ENCODE data around the gene TTLL5. TPM values are rescaled to one million over a fixed set of nuclear protein-coding genes. Genes with fewer than 3 reads are reported as not detected.

Gene TTLL5, protein sequence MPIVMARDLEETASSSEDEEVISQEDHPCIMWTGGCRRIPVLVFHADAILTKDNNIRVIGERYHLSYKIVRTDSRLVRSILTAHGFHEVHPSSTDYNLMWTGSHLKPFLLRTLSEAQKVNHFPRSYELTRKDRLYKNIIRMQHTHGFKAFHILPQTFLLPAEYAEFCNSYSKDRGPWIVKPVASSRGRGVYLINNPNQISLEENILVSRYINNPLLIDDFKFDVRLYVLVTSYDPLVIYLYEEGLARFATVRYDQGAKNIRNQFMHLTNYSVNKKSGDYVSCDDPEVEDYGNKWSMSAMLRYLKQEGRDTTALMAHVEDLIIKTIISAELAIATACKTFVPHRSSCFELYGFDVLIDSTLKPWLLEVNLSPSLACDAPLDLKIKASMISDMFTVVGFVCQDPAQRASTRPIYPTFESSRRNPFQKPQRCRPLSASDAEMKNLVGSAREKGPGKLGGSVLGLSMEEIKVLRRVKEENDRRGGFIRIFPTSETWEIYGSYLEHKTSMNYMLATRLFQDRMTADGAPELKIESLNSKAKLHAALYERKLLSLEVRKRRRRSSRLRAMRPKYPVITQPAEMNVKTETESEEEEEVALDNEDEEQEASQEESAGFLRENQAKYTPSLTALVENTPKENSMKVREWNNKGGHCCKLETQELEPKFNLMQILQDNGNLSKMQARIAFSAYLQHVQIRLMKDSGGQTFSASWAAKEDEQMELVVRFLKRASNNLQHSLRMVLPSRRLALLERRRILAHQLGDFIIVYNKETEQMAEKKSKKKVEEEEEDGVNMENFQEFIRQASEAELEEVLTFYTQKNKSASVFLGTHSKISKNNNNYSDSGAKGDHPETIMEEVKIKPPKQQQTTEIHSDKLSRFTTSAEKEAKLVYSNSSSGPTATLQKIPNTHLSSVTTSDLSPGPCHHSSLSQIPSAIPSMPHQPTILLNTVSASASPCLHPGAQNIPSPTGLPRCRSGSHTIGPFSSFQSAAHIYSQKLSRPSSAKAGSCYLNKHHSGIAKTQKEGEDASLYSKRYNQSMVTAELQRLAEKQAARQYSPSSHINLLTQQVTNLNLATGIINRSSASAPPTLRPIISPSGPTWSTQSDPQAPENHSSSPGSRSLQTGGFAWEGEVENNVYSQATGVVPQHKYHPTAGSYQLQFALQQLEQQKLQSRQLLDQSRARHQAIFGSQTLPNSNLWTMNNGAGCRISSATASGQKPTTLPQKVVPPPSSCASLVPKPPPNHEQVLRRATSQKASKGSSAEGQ (N-terminal part only)
- polyA plus RNA-seq, result 10 to 100 TPM; 10.5 to 10.6 TPM

DNA sequence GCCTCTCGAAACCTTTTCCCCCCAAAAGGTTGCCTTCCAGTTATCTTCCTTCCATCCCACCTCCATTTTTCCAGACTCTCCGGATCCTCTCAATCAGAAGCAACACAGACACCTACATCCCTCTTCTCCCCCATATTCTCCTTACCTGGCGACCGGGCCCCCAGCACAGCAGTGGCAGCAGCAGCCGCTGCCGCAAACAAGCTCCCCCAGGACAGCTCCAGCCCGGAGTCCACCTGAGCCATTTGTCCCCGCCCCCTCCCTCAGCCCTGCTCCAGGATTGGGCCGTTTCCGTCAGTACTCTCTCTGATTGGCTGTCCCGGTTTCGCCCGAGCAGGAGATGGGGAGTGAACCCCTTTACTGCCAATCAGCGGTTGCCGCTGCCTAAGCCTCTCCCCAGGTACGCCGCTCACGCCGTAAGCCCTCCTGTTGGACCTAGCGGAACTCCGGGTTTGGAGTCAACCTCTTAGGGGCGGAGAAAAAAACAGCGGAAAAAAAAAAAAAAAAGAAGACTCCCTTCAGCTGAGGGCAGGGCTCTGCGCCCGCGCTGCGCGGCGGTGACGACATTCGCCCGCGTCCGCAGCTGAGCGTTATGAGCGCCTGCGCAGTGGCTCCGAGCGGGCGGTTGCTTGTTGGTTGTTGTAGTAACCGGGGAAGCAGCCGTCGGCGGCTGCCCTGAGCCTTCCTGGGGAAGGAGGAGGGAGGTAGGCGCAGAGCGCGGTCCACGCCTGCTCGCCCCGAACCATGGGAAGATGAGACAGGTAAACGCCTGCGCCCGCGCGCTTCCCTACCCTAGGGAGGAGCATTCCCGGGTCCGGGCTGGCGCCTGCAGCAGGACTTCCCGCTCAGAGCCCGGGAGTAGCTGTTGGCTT, at the start of gene TTLL5, which contains the start of gene ERG28:
Gene TTLL5, plus strand, starts transcription at position 617 of the 869 bp plus-strand sequence. CDS start 1,904 bp downstream, outside the sequence.
Gene ERG28, minus strand, starts transcription at position 247 of the 869 bp plus-strand sequence. CDS start 3,374 bp downstream, outside the sequence.
- H3K36me3 ChIP-seq (ENCODE audit: control insufficient read depth in 2 of 2, insufficient read depth in 2 of 2, low read length in 1 of 2), result peaks cover 0 to 6% of the 10 kb centered on the region in 2 donors
- 1% methylated on average over 60 of the region's 60 CpGs for WGBS, 2 donors
- H3K27ac ChIP-seq (ENCODE audit: low read depth in 2 of 2, low read length in 1 of 2), result peak within 1 kb of the TSS; percentile 96 to 97
- no peaks in the 10 kb centered on the region for H3K27me3 ChIP-seq (ENCODE audit: control insufficient read depth in 1 of 2, insufficient read depth in 2 of 2, low read length in 2 of 2)
- no peaks in the 10 kb centered on the region for H3K4me1 ChIP-seq (ENCODE audit: control insufficient read depth in 2 of 2, insufficient read depth in 2 of 2, low read length in 1 of 2)
- peak within 1 kb of the TSS; percentile 68 to 91 for H3K4me3 ChIP-seq (ENCODE audit: low read depth in 1 of 2, low read length in 2 of 2)
- no peaks in the 10 kb centered on the region for H3K9me3 ChIP-seq (ENCODE audit: control insufficient read depth in 2 of 2, insufficient read depth in 1 of 2, low read depth in 1 of 2, low read length in 1 of 2)

DNA sequence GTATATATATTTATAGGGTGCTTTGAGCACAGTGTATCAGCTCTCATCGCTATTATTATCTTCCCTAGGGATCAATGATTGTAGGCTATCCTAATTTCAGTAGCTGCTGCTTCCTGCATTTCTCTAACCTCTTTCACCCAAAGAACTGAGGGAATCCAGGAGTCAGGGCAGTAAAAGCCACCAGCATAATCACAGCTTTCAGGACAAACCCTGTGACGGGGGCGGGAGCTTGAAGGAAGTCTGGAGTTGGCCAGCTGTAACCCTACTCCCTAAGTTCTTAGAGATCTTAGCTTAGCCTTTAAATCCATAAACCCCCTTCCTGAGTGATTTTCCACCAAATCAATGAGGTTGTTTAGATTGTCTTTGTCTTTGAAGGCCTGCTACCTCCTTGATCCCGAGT, 48.9 kb upstream of the TTLL5 start:
- WGBS, 2 donors, result 89 to 90% methylated on average over 4 of the region's 4 CpGs
- no peak overlapping the region for H3K4me3 ChIP-seq (ENCODE audit: low read depth in 1 of 2, low read length in 2 of 2)

DNA sequence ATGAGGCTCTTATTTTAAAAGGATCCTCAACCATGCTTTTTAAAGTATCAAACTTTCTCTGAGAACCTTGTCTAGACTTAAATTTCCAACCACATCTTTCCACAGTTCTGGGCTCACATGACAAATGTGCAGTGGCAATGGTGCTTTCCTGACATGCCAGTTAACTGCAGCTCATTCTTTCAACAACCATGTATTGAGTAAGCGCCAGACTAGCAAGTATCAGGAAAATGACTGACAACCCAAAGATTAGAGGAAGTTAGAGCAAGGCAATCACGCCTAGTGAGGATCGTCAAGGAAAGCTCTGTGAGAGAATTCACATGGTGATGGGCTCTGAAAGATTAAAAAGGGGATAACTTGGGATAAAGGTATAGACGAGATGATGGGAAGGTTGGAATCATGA, 46.9 kb upstream of the TTLL5 start:
- 55 to 66% methylated on average over 4 of the region's 4 CpGs for WGBS, 2 donors
- Histone ChIP-seq H3K4me3 (ENCODE audit: low read depth in 1 of 2, low read length in 2 of 2) (no peak overlapping the region), H3K4me1 (ENCODE audit: control insufficient read depth in 2 of 2, insufficient read depth in 2 of 2, low read length in 1 of 2) (no peaks in the 10 kb centered on the region), H3K9me3 (ENCODE audit: control insufficient read depth in 2 of 2, insufficient read depth in 1 of 2, low read depth in 1 of 2, low read length in 1 of 2) (no peaks in the 10 kb centered on the region), H3K36me3 (ENCODE audit: control insufficient read depth in 2 of 2, insufficient read depth in 2 of 2, low read length in 1 of 2) (no peaks in the 10 kb centered on the region), H3K27me3 (ENCODE audit: control insufficient read depth in 1 of 2, insufficient read depth in 2 of 2, low read length in 2 of 2) (no peaks in the 10 kb centered on the region), H3K27ac (ENCODE audit: low read depth in 2 of 2, low read length in 1 of 2) (no peak overlapping the region)

More for the DNA sequence above, 48.9 kb upstream of the TTLL5 start:
- H3K9me3 ChIP-seq (ENCODE audit: control insufficient read depth in 2 of 2, insufficient read depth in 1 of 2, low read depth in 1 of 2, low read length in 1 of 2), result peaks cover 0 to 5% of the 10 kb centered on the region in 2 donors
- H3K36me3 ChIP-seq (ENCODE audit: control insufficient read depth in 2 of 2, insufficient read depth in 2 of 2, low read length in 1 of 2), result no peaks in the 10 kb centered on the region
- H3K27ac ChIP-seq (ENCODE audit: low read depth in 2 of 2, low read length in 1 of 2), result no peak overlapping the region
- no peaks in the 10 kb centered on the region for H3K27me3 ChIP-seq (ENCODE audit: control insufficient read depth in 1 of 2, insufficient read depth in 2 of 2, low read length in 2 of 2)
- no peaks in the 10 kb centered on the region for H3K4me1 ChIP-seq (ENCODE audit: control insufficient read depth in 2 of 2, insufficient read depth in 2 of 2, low read length in 1 of 2)

DNA sequence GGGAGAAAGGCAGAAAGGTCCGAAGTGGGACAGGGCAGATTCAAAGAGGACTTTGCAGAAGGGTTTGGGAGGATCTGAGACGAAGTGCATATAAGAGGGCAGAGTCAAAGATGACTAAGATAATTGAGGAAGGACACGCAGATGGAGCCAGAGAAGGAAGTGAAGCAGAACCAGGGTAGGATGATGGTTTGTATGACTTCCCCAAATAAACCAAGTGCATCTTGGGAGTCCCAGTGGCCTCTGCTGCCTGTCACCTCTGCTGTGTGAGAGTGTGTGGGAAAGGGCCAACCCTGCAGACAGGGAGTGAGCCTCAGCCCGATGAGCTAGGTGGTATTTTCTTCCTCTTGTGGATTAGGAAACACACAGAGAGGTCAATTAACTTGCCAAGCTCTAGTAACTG, 45.8 kb upstream of the TTLL5 start:
- Histone ChIP-seq H3K36me3 (ENCODE audit: control insufficient read depth in 2 of 2, insufficient read depth in 2 of 2, low read length in 1 of 2) (no peaks in the 10 kb centered on the region), H3K9me3 (ENCODE audit: control insufficient read depth in 2 of 2, insufficient read depth in 1 of 2, low read depth in 1 of 2, low read length in 1 of 2) (no peaks in the 10 kb centered on the region), H3K4me3 (ENCODE audit: low read depth in 1 of 2, low read length in 2 of 2) (no peak overlapping the region), H3K27me3 (ENCODE audit: control insufficient read depth in 1 of 2, insufficient read depth in 2 of 2, low read length in 2 of 2) (no peaks in the 10 kb centered on the region), H3K4me1 (ENCODE audit: control insufficient read depth in 2 of 2, insufficient read depth in 2 of 2, low read length in 1 of 2) (no peaks in the 10 kb centered on the region), H3K27ac (ENCODE audit: low read depth in 2 of 2, low read length in 1 of 2) (peak overlapping the region in 1 of 2 donors; percentile 51)
- 63 to 67% methylated on average over 4 of the region's 4 CpGs for WGBS, 2 donors

DNA sequence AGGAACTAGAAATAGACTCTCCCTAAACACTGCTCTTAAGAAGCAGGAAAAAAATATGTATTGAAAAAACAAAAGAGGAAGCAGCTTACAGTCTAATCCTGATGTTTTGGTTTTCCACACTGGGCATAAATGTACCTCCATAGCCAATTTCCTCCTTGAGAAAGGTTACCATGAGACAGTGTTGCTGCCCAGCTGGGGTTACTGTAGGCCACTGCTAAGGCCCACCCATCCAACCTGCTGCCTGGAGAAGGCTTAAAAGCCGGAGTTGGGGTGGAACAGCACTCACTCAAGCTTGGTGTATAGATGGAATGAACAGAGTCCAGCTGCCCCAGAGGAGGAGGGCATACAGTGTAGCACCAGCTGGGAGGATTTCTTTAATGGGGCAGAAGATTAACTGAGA, 41.5 kb upstream of the TTLL5 start:
- H3K36me3 ChIP-seq (ENCODE audit: control insufficient read depth in 2 of 2, insufficient read depth in 2 of 2, low read length in 1 of 2), result no peaks in the 10 kb centered on the region
- H3K9me3 ChIP-seq (ENCODE audit: control insufficient read depth in 2 of 2, insufficient read depth in 1 of 2, low read depth in 1 of 2, low read length in 1 of 2), result no peaks in the 10 kb centered on the region
- H3K4me1 ChIP-seq (ENCODE audit: control insufficient read depth in 2 of 2, insufficient read depth in 2 of 2, low read length in 1 of 2), result no peaks in the 10 kb centered on the region
- H3K27me3 ChIP-seq (ENCODE audit: control insufficient read depth in 1 of 2, insufficient read depth in 2 of 2, low read length in 2 of 2), result no peaks in the 10 kb centered on the region
- H3K27ac ChIP-seq (ENCODE audit: low read depth in 2 of 2, low read length in 1 of 2), result no peak overlapping the region
- no peak overlapping the region for H3K4me3 ChIP-seq (ENCODE audit: low read depth in 1 of 2, low read length in 2 of 2)
- 79 to 87% methylated on average over 1 of the region's 1 CpG for WGBS, 2 donors

DNA sequence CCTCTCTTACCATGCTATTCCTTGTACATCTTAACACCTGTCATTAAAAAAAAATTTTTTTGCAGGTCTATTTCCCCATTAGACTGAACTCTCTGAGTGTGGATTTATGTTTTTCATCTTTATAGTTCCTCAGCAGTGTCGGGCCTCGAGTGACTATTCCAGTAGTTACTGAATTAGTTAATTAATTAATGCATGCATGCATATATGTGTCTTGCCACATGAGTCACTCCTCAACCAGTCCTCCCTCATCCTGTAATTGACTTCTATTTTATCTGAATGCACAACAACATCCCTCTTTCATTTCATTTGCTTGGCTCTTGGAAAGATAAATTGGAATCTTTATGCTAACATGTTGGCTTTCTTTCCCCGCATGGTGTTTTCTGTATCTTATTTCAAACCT, 36.0 kb upstream of the TTLL5 start:
- H3K27me3 ChIP-seq (ENCODE audit: control insufficient read depth in 1 of 2, insufficient read depth in 2 of 2, low read length in 2 of 2), result no peaks in the 10 kb centered on the region
- no peaks in the 10 kb centered on the region for H3K4me1 ChIP-seq (ENCODE audit: control insufficient read depth in 2 of 2, insufficient read depth in 2 of 2, low read length in 1 of 2)
- H3K4me3 ChIP-seq (ENCODE audit: low read depth in 1 of 2, low read length in 2 of 2), result no peak overlapping the region
- H3K9me3 ChIP-seq (ENCODE audit: control insufficient read depth in 2 of 2, insufficient read depth in 1 of 2, low read depth in 1 of 2, low read length in 1 of 2), result no peaks in the 10 kb centered on the region
- H3K36me3 ChIP-seq (ENCODE audit: control insufficient read depth in 2 of 2, insufficient read depth in 2 of 2, low read length in 1 of 2), result no peaks in the 10 kb centered on the region
- no peak overlapping the region for H3K27ac ChIP-seq (ENCODE audit: low read depth in 2 of 2, low read length in 1 of 2)
- WGBS, 2 donors, result 93 to 94% methylated on average over 3 of the region's 3 CpGs

DNA sequence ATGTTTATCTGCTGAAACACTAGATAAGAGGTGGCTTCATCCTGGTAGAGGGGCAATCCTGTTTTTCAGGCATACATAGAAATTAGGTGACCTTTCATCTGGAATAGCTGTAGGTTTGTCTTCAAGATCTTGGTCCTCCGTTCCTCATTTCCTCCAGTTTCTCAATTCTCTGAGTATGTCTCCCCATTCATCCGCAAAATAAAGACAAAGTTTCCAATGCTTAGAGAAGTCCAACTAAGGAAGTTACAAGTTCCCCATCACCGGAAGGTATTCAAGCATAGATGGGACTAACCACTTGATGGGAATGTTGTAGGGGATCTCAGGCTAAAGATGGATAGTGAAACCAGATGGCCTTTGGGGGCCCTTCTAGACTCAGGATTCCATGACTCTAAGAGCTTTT, 34.6 kb upstream of the TTLL5 start:
- H3K4me1 ChIP-seq (ENCODE audit: control insufficient read depth in 2 of 2, insufficient read depth in 2 of 2, low read length in 1 of 2), result no peaks in the 10 kb centered on the region
- no peak overlapping the region for H3K4me3 ChIP-seq (ENCODE audit: low read depth in 1 of 2, low read length in 2 of 2)
- 97 to 99% methylated on average over 3 of the region's 3 CpGs for WGBS, 2 donors
- no peak overlapping the region for H3K27ac ChIP-seq (ENCODE audit: low read depth in 2 of 2, low read length in 1 of 2)
- H3K27me3 ChIP-seq (ENCODE audit: control insufficient read depth in 1 of 2, insufficient read depth in 2 of 2, low read length in 2 of 2), result no peaks in the 10 kb centered on the region
- H3K36me3 ChIP-seq (ENCODE audit: control insufficient read depth in 2 of 2, insufficient read depth in 2 of 2, low read length in 1 of 2), result no peaks in the 10 kb centered on the region
- H3K9me3 ChIP-seq (ENCODE audit: control insufficient read depth in 2 of 2, insufficient read depth in 1 of 2, low read depth in 1 of 2, low read length in 1 of 2), result no peaks in the 10 kb centered on the region

DNA sequence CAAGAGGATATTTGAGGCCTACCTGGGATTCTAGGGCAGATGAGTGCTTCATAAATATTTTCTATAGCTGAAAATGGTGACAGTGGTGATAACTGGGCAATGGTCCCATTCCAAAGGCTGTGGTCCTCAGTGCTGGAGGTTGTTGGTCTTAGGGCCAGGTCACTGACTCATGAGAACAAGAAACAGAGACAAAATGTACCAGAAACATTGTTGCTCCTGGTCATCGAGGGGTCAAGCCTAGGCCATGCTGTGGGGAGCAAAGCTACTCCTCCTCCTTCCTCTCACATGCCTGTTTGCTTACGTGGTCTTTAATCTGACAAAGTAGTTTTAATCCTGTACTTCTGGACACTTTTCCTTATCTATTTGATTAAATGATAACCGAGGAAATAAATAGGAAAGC, 34.2 kb upstream of the TTLL5 start:
- H3K27me3 ChIP-seq (ENCODE audit: control insufficient read depth in 1 of 2, insufficient read depth in 2 of 2, low read length in 2 of 2), result no peaks in the 10 kb centered on the region
- H3K4me1 ChIP-seq (ENCODE audit: control insufficient read depth in 2 of 2, insufficient read depth in 2 of 2, low read length in 1 of 2), result no peaks in the 10 kb centered on the region
- H3K4me3 ChIP-seq (ENCODE audit: low read depth in 1 of 2, low read length in 2 of 2), result no peak overlapping the region
- 77% methylated on average over 3 of the region's 3 CpGs for WGBS, 2 donors
- no peak overlapping the region for H3K27ac ChIP-seq (ENCODE audit: low read depth in 2 of 2, low read length in 1 of 2)
- no peaks in the 10 kb centered on the region for H3K9me3 ChIP-seq (ENCODE audit: control insufficient read depth in 2 of 2, insufficient read depth in 1 of 2, low read depth in 1 of 2, low read length in 1 of 2)
- no peaks in the 10 kb centered on the region for H3K36me3 ChIP-seq (ENCODE audit: control insufficient read depth in 2 of 2, insufficient read depth in 2 of 2, low read length in 1 of 2)
